Measurements from ENCODE around the gene FOXC1.

FOXC1 gene

DNA sequence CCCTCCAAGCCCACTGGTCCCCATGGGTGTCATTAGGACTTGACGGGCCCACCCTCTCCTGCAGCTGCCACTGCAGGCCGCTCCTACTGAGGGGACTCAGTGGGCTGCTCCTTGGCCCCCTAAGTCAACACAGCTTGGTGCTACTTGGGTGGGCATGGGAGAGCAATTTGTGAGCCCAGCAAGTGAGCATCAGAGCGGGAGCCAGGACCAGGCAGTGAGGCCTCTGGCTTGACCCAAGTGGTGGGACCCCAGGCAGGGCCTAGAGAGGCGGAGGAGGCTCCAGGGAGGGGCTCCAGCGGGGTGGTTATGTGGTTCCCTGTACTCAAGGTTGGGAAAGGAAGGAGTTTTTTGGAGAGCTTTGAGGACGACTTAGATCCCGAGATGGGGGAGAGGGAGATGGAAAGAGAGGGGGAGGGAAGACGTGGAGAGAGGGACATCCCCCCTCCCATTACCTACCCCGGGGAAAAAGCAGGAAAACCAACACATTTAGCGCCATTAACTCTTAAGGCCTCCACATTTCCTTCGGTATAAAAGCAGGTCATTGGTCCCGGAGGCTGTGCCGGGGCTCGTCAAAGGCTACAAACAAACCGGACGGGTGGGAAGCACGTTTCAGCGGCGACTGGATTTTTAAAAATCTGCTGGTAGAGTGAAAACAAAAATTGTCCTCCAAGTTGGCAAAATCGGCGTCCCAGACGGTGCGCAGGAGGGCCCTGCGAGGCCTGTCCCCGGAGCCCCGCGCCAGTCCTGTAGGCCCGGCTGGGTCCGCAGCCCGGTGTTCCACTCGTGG lies 8.8 kb downstream of the FOXC1 start:
- no peak for DNase-seq (ENCODE audit: extremely low read depth, low read depth)
- TF ChIP-seq, protein P1, sequence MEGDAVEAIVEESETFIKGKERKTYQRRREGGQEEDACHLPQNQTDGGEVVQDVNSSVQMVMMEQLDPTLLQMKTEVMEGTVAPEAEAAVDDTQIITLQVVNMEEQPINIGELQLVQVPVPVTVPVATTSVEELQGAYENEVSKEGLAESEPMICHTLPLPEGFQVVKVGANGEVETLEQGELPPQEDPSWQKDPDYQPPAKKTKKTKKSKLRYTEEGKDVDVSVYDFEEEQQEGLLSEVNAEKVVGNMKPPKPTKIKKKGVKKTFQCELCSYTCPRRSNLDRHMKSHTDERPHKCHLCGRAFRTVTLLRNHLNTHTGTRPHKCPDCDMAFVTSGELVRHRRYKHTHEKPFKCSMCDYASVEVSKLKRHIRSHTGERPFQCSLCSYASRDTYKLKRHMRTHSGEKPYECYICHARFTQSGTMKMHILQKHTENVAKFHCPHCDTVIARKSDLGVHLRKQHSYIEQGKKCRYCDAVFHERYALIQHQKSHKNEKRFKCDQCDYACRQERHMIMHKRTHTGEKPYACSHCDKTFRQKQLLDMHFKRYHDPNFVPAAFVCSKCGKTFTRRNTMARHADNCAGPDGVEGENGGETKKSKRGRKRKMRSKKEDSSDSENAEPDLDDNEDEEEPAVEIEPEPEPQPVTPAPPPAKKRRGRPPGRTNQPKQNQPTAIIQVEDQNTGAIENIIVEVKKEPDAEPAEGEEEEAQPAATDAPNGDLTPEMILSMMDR (IDR thresholded peaks at IDR 0.05; ENCODE audit: low read depth, low read length), result no peak

GRCh38 chr6:1619098-1619672 lies 9.5 kb downstream of the FOXC1 start:
- no peak for DNase-seq (ENCODE audit: extremely low read depth, low read depth)
- TF ChIP-seq, protein P1 (IDR thresholded peaks at IDR 0.05; ENCODE audit: low read depth, low read length), result no peak

DNA sequence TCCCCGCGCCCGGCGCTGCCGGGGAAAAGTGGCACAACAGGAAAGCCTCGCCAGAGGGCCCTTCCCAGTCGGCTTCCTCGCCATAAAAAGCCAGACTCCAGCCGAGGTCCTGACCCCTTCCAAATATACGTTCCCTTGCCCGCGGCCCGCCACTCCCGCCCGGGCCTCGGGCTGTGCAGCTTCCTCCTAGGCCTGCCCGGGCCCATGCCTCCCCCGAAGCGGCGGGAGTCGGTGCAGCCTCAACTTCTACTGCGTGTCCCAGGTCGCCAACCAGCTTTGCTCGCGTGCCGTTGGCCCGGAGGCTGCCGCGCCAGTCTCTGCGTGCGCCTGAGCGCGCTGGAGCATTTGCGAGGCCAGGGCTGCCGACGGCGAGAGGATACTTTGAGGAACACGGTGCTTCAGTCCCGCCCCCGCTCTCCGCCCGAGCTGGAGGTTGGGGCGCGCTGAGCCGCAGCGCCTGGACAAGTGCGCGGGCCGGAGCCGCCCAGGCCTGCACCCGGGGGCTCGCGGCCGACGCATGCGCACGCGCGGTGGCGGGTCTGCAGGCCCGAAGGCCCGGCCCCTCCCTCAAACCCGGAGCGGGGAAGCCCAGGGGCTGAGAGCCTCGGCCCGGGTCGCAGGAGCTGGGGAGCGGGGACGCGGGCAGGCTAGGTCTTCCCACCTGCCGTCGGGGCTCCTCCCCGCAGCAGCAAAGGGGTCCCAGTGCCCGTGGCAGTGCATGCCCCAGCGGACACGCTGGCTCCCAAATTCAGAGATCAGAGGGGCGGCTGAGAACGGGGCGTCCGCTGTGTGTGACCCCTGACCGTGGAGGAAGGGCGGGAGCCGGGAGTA lies 10.2 kb downstream of the FOXC1 start:
- TF ChIP-seq, protein P1 (IDR thresholded peaks at IDR 0.05; ENCODE audit: low read depth, low read length), result no peak
- no peak for DNase-seq (ENCODE audit: extremely low read depth, low read depth)

DNA sequence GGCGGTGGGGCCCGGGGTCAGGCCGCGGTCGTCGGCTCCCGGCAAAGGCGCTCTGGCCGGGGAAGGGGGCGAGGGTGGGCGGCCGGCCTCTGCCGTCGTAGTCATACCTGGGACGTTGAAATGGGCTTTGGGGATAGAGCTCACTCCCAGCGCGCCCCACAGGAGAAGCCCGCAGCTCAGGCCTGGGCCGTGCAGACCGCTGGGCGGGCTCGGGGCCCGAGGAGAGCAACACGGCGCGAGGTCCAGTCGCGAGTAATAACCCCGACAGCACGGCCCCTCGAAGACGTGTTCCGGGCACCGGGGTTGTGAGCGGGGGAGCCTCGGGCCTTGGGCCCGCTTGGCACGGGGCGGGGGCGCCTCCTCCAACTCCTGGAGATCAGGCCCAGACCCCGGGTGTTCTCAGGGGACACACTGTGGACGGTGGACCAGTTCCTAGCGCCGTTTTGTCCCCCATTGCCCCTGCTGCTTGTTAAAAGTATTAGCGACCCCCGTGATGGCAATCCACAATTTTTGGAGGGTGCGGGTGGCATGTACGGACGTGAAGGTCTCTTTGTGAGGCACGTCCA lies 10.9 kb downstream of the FOXC1 start:
- no peak for DNase-seq (ENCODE audit: extremely low read depth, low read depth)
- TF ChIP-seq, protein P1 (IDR thresholded peaks at IDR 0.05; ENCODE audit: low read depth, low read length), result no peak

DNA sequence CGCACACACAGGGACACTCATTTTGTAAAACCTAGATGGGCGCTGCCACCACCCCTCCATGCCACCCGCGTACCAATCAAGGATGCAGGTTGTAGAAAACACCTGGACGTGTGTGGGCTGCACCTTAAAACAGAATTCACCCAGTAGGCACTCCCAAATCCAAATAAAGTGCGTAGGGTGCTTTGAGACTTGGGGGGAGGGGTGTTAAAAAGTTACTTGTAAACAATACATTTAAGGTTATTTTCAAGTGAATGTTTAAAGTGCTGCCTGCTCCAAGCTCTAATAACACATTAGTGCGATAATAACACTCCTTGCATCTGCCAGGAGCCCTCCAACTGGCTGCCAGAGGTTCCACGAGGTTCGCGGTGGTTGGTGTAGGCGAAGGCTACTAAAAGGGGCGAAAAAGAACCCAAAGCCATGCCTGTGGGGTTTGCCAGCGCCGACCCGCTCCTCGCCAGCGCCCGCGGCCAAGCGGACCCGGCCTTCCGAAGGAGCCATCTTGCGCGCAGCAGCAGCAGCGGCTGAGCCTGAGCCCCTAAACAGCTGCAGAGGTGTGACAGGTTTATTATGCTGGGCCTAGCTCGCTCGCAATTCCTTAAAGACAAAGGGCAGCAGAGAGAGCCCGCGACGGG lies 11.5 kb downstream of the FOXC1 start:
- DNase-seq (ENCODE audit: extremely low read depth, low read depth), result no peak
- TF ChIP-seq, protein P1 (IDR thresholded peaks at IDR 0.05; ENCODE audit: low read depth, low read length), result no peak

DNA sequence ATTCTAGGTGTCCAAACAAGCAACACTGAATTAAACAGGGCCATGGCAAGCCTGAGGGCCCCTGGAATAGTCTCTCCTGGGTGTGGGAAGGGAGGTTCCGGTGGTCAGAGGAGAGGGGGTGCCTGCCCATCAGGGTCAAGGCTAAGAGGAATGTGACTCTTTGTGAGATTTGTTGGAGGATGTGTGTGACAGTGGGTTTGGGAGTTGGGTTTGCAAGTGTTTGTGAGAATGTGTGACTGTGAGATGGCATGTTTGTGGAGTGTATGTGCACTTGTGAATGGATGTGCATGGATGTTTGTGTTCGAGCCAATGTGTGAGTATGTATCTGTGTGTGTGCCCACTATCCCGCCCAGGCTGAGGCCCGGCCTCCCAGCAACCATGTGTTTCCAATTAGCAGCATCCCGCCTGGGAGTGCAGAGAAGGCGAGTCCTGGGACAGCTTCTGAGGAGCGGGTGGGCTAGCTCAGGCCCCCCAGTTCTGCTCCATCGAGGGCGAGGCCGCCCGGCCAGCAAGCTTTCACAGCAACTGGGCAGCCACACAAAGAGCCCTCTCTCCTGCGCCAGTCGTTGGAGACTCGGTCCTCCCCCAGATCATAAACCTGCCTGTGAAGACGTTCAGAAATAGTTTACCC lies 12.6 kb downstream of the FOXC1 start:
- DNase-seq (ENCODE audit: extremely low read depth, low read depth), result no peak
- TF ChIP-seq, protein P1 (IDR thresholded peaks at IDR 0.05; ENCODE audit: low read depth, low read length), result no peak

Data from AG09319 (cell line).